Activated B cell treated with CpG ODN at 0.5 μM for 24 hours (primary cell): ENCODE data around the gene NPR3. TPM values are rescaled to one million over a fixed set of nuclear protein-coding genes. Genes with fewer than 3 reads are reported as not detected.

ENCODE experiments used
- ATAC-seq: fragments of 200-7000 bp; cut with Tn5 transposase; one replicate; pipeline ENCODE4 v1.10.0; 2021; ENCODE audit warnings: low read depth, mild to moderate bottlenecking, moderate library complexity
- CTCF ChIA-PET: fragments of 350-600 bp; sonication (Branson Sonifier 250); formaldehyde crosslinking; loops from one replicate; lab custom pipeline; 2021; ENCODE audit warnings: antibody characterized with exemption; lab: Charles Lee
- POLR2A ChIA-PET: fragments of 350-600 bp; sonication (Branson Sonifier 250); formaldehyde crosslinking; loops from one replicate; lab custom pipeline; 2021; ENCODE audit warnings: antibody characterized with exemption; lab: Charles Lee
- DNase-seq: peaks from one replicate; pipeline ENCODE4 v3.0.0; 2022
- H3K27ac Mint-ChIP-seq: one replicate; pipeline ENCODE4 v1.8.0; 2020; ENCODE audit warnings: mixed read lengths
- H3K27me3 Mint-ChIP-seq: one replicate; pipeline ENCODE4 v1.8.0; 2021; ENCODE audit warnings: mixed read lengths
- H3K36me3 Mint-ChIP-seq: one replicate; pipeline ENCODE4 v1.8.0; 2021; ENCODE audit warnings: low read depth, mixed read lengths
- H3K4me1 Mint-ChIP-seq: one replicate; pipeline ENCODE4 v1.8.0; 2021; ENCODE audit warnings: mixed read lengths
- H3K4me3 Mint-ChIP-seq: one replicate; pipeline ENCODE4 v1.8.0; 2020; ENCODE audit warnings: mild to moderate bottlenecking, mixed read lengths
- H3K9me3 Mint-ChIP-seq: one replicate; pipeline ENCODE4 v1.8.0; 2020; ENCODE audit warnings: mixed read lengths
- intact Hi-C: fragments of 100-400 bp; cut with micrococcal nuclease; formaldehyde crosslinking; loops from one replicate; pipeline ENCODE4 v1.15.1; 2024
- total RNA-seq: library from RNA; stranded (reverse); gene quantifications from 2 replicates; pipeline ENCODE4 v1.2.3, GENCODE V29; 2022
- TF ChIP-seq, protein P1 (sequence below): fragments of 200-600 bp; IDR thresholded peaks from one replicate; pipeline ENCODE4 v1.8.0; 2022; ENCODE audit warnings: antibody characterized with exemption, mild to moderate bottlenecking

NPR3 gene
- total RNA-seq, 1 donor from 2014 or later, result not detected

DNA sequence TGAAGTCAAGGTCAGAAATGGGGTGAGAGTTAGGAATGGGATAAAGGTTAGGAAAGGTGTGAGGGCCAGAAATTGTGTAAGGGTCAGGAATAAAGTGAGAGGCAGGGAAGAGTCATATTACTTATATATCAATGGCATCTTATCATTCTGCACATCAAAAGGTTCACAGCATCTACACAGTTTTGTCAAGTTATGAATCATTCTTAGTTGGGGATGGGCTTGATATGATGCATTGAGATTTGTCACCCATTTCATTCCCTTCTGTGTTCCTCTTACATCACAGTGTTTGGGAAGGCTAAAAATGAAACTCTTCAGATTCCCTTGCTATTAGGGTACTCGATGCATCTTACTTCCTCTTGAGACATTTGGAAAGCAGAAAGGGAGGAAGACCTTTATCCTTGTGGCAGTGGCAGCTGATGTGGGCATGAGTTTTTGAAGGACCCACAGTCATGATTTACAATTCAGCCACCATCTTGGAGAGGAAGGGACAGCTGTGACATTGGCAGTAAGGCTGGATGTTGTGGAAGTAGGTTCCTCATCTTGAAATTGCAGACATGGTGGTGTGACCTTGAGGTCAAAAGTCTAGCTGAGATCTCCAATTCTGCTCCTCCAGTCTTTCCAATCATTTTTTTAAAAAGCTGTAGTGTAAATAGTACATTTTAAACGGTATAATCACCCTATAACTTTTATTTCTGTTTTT, 24.2 kb upstream of the NPR3 start:
- TF ChIP-seq, protein P1, sequence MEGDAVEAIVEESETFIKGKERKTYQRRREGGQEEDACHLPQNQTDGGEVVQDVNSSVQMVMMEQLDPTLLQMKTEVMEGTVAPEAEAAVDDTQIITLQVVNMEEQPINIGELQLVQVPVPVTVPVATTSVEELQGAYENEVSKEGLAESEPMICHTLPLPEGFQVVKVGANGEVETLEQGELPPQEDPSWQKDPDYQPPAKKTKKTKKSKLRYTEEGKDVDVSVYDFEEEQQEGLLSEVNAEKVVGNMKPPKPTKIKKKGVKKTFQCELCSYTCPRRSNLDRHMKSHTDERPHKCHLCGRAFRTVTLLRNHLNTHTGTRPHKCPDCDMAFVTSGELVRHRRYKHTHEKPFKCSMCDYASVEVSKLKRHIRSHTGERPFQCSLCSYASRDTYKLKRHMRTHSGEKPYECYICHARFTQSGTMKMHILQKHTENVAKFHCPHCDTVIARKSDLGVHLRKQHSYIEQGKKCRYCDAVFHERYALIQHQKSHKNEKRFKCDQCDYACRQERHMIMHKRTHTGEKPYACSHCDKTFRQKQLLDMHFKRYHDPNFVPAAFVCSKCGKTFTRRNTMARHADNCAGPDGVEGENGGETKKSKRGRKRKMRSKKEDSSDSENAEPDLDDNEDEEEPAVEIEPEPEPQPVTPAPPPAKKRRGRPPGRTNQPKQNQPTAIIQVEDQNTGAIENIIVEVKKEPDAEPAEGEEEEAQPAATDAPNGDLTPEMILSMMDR, result no peak
- intact Hi-C loops, result no loop called here
- Mint-ChIP-seq H3K27ac (no peak overlapping the region), H3K36me3 (no peaks in the 10 kb centered on the region), H3K27me3 (peaks cover 2% of the 10 kb centered on the region), H3K9me3 (peaks cover 13% of the 10 kb centered on the region), H3K4me1 (no peaks in the 10 kb centered on the region), H3K4me3 (no peak overlapping the region)
- ATAC-seq (no peak), DNase-seq (no peak)
- ChIA-PET POLR2A (no interaction called here), CTCF (no interaction called here)

DNA sequence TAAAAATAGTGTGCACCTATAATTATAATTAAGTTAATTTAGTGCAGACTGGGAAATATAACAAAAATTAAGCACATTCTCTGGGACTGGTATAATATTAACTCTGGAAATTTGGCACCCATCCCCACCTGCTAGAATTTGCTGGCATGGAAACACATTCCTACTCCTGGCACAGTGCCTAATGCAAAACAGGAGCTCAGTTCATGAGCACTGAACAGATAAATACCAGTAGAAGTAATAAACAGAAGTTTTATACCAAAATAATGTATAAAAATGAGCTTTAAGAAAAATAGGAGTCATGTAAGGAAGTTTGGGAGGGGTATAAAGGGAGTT, 23.7 kb upstream of the NPR3 start:
- Mint-ChIP-seq H3K27me3 (peaks cover 2% of the 10 kb centered on the region), H3K4me1 (no peaks in the 10 kb centered on the region), H3K9me3 (peaks cover 13% of the 10 kb centered on the region), H3K4me3 (no peak overlapping the region), H3K27ac (no peak overlapping the region), H3K36me3 (no peaks in the 10 kb centered on the region)
- intact Hi-C loops, result no loop called here
- POLR2A ChIA-PET, result no interaction called here
- ATAC-seq (no peak), DNase-seq (no peak)
- TF ChIP-seq, protein P1, result no peak
- CTCF ChIA-PET, result no interaction called here

DNA sequence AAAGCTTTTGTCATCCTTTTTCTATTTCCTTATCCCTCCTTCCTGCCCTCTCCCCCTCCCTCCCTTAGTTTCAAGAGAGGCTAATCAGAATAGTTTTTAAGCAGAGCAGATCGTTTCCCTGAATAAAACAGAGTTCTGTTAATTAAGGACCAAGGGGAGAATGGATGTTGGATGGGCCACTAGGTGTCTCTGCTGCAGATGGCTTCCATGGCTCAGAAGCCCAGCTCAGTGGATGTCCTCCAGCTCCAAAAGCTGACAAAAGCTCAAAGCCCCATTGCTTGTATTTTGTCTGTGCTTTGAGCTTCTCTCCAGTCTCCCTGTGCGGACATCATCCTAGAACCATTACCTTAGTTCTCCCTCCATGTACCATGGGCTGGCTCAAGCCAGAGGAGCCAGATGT, 21.0 kb upstream of the NPR3 start:
- H3K27ac Mint-ChIP-seq, result no peak overlapping the region
- H3K4me1 Mint-ChIP-seq, result no peaks in the 10 kb centered on the region
- DNase-seq, result no peak
- intact Hi-C loops, result no loop called here
- H3K9me3 Mint-ChIP-seq, result peaks cover 3% of the 10 kb centered on the region
- POLR2A ChIA-PET, result no interaction called here
- CTCF ChIA-PET, result no interaction called here
- no peak overlapping the region for H3K4me3 Mint-ChIP-seq
- TF ChIP-seq, protein P1, result no peak
- peaks cover 2% of the 10 kb centered on the region for H3K27me3 Mint-ChIP-seq
- H3K36me3 Mint-ChIP-seq, result no peaks in the 10 kb centered on the region
- no peak for ATAC-seq

DNA sequence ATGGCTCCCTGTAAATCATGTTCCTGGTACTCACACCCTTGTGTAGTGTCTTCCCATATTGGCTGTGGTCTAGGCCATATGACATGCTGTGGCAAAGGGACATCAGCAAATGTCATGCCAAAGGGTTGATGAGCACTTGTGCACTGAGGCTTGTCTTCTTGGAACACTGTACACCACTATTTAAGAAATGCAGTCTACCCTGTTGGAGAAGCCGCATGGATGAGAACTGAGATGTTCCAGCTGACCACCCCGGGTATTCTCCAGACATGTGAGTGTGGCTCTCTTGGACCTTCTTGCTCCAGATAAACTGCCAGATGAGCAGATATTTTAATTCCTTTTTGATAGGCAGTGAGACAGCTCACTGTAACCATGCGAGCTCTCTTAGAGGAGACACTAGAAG, 20.5 kb upstream of the NPR3 start:
- H3K4me1 Mint-ChIP-seq, result no peaks in the 10 kb centered on the region
- TF ChIP-seq, protein P1, result no peak
- ATAC-seq, result no peak
- ChIA-PET POLR2A (no interaction called here), CTCF (no interaction called here)
- H3K27me3 Mint-ChIP-seq, result peaks cover 2% of the 10 kb centered on the region
- H3K36me3 Mint-ChIP-seq, result no peaks in the 10 kb centered on the region
- no peak for DNase-seq
- H3K4me3 Mint-ChIP-seq, result no peak overlapping the region
- H3K9me3 Mint-ChIP-seq, result peaks cover 2% of the 10 kb centered on the region
- intact Hi-C loops, result no loop called here
- no peak overlapping the region for H3K27ac Mint-ChIP-seq

DNA sequence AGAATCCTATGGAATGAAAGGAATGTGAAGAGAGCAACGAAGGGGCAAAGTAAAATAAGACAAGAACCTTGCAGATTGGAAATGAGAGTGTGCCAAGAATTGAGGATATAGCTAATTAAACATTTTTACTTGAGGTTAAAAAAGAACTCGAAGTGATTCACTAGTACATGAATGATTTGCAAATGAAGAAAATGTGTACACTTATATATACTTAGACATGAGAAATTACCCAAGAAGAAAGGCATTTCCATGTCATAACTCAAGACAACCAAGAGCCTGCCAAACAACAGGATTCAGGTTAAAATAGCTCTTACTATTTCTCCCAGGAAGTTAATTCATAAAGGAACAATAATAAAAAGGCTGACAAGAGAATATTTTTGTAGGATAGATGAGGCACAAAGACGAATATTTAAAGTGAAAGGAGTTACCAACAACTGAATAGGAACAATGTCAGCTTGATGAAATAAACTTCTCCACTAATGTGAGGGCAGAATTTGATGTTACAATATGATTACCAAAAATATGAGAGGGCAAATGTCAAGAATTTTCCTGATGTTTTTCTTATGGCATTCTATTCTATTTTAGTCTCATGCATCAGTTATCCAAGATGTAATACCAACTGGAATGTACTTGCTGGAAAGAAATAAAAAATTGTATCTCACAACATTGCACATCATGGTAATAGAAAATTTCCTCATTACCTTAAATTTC, 18.9 kb upstream of the NPR3 start:
- intact Hi-C loops, result no loop called here

More for the DNA sequence above, 18.9 kb upstream of the NPR3 start:
- Mint-ChIP-seq H3K4me3 (no peak overlapping the region), H3K27ac (no peak overlapping the region), H3K9me3 (peaks cover 7% of the 10 kb centered on the region), H3K4me1 (no peaks in the 10 kb centered on the region), H3K27me3 (no peaks in the 10 kb centered on the region), H3K36me3 (no peaks in the 10 kb centered on the region)
- POLR2A ChIA-PET, result no interaction called here
- ATAC-seq (no peak), DNase-seq (no peak)
- TF ChIP-seq, protein P1, result no peak
- CTCF ChIA-PET, result no interaction called here
